Measurements from ENCODE around the gene DENND2D. TPM values are rescaled to one million over a fixed set of nuclear protein-coding genes. Genes with fewer than 3 reads are reported as not detected.
"Not testable (repeated sequence)": the region's sequence is repeated elsewhere in the genome, so short reads cannot be mapped to it uniquely, and the experiment has no call there.

Gene DENND2D
- total RNA-seq, 1 experiment from 2014 or later = not detected

DNA sequence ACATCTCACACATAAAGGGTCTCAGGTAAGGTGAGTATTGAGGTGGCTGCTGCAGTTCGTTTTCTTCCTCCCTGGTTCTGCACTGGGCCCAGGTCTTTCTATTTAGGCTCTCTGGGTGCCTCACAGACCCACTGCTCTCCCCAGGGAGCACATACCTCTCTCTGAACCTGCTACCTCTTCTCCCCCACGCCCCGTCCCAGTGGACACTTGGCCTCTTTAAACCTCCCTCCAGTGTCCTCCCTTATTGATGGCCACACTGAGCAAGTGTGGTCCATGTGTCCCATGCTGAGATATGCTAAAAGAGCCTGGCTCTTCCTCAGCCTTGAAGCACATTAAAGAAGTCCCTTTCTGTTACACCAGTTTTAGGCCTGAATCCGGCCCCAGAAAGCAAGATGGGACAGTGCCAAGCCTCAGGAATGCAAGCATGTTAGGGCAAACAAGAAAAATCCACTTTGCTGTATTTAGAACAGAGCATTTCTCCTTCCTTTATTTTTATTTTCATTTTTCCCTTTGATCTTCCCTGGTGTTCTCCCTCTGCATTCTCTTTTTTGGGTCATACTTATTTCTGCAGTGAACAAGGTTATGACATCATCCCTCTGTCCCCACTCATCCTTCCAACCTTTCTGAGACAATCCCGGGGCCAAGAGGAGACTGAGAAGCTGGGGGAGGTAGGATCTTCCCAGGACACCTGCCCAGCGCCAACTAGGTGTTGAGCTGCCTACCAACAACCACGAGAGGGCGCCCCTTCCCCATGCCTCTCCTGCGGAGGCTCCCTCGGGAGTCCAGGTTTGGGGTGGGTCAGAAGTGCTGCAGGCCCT lies 22.1 kb upstream of the DENND2D start:
- DNase-seq (ENCODE audit: low read depth) = peak; percentile 62

DNA sequence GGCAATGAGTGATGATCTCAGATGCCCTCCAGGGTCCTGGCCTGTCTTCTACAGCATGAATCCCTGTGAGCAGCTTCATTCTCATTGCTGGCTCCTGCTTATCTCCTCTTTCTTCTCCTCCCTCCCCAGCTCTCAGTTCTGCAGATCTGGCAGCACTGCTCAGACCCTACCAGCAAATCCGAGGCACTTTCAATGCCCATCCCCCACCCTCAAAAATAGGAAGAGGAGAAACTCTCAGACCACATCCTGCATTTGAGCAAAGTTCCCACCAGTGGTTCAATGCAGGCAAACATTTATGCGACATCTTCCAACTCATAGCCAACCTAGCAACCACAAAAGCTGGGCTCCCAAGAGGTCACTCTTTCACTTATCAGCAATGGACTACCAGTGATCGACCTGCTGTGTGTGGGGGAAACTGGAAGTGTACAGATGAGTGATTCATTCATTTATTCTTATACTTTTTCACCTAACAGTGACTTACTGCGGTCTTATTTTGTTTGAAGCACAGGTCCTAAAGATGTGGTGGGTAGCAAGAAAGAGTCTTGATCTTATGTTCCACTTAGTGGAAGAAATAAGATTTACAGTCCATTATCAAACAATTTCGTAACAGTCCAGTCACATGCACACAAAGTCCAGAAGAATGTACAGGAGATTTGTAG lies 21.3 kb upstream of the DENND2D start:
- DNase-seq (ENCODE audit: low read depth) = peak; percentile 16

DNA sequence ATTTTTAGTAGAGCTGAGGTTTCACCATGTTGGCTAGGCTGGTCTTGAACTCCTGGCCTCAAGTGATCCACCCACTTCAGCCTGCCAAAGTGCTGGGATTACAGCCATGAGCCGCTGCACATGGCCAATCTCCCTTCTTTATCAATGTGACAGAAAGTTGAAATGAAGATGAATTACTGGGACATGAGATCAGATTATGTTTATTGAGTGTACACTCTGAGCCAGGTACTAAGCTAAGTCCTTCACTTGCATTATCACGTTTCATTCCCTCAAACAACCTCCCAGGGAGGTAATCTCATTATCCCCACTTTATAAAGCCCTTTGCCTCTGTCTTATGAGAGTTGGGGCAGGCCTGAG lies 20.8 kb upstream of the DENND2D start:
- DNase-seq (ENCODE audit: low read depth) = no peak

DNA sequence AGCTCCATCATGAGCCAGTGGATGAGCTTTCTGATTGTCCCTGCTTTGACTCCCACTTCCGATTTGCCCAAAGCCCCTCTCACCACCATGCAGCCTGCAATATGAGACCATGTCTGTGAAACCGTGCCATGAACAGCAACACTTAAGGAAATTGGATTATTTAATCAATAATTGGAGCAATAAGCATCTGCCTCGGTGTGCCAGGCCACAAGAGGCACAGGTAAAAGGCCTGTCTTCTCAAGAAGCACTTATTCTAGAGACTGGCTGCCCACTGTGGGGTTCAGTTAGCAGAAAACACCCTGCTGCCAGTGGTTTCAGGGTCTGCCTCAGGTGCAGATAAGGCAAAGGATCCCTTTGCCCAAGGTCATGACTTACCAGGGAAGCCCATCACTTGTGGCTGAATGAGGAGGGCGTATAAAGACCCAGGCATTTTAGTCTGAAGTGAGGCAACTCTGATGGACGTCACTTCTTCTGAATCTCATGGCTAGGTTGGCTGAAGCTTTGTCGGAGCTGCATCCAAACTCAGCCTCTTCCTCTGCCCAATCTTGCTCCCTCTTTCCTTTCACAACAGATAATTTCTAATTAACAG lies 19.9 kb upstream of the DENND2D start:
- no peak for DNase-seq (ENCODE audit: low read depth)

DNA sequence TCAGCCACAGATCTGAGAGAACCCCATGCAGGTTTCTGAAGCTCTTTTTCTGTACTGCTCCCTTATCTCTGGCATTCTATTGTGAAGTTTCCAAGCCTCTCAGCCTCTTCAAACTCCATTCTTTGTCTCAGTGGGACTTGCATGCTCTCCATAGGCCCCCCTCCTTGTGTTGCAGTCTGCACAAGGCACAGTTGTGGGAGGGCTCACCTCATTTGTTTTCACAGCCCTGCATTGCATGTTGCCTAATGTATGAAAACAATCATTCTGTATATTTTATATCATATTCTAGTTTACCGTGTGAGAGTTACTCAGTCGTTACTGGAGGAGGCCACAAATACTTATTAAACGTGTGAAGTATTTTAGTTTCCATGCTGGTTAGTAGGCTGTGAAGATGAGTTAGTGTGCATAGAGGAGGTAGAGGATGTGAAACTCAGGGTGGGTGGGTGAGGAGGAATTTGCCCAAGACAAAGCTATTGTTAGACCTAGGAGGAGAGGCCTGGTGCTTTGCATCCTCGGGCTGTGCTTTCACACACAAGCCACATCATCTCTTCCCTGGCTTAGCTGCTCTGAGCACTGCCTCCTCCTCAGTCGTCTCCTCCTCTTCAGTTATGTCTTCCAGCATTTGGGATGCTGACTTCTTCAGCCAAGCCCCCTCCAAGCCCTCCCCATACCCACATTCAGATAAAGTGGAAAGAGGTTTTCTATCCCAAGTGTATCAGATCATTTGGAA lies 19.3 kb upstream of the DENND2D start:
- DNase-seq (ENCODE audit: low read depth) = no peak

DNA sequence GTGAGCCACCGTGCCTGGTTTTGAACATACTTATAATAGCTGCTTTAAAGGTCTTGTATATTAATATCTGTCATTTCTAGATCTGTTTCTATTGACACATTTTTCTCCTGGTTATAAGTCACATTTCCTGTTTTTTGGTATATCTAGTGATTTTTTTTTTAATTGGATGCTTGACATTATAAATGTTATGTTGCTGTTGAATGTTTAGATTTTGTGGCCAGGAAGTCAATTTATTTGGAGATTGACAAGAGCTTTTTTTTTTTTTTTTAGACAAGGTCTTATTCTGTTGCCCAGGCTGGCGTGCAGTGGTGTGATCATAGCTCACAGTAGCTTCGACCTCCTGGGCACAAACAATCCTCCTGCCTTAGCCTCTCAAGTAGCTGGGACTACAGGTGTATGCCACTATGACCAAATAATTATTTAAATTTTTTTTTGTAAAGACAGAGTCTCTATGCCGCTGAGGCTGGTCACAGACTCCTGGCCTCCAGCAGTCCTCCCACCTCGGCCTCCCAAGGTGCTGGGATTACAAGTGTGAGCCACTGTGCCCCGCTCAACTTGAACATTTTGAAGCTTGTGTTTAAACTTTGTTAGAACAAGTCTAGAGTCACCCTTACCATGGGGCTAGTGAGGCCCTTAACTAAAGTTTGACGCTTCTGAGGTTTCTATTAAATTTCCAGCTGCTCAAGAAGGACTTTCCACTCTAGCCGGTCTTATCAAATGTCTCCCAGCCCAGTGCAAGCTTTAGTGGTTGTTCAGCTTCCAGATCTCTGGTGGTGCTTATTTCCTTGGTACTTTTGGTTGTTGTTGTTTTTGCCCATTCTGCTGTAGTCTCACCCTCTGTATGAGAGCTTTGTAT lies 18.5 kb upstream of the DENND2D start:
- DNase-seq (ENCODE audit: low read depth) = no peak

DNA sequence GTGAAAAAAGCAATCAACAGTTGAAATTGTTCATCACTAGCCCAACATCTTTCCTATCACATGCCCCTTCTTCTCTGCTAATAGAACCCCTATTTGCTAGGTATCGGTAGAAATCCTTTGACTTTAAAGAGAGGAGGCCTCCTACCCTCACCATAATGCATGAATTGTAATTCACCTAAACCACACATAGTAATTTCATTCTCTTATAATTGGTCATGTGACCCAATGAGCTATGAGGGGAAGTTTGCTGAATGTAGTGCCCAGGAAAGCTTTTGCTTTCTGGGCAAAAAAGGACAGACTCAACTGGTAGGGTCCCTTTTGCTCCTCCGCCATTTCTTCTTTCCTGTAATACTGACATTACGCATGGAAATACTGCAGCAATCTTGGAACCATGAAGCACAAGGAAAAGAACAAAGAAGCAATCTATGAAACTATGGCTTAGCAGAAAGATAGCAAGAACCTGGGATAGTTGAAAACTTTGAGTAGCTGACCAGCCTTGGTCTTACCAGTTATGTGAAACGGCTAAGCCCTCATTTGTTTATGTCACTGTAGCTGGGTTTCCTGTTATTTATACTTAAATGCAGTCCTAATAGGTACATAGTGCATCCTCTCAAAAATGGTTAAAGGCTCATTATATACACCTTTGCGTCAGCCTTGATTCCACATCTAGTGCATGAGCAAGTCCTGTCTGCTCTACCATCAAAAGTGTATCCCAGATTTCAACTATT lies 16.9 kb upstream of the DENND2D start:
- no peak for DNase-seq (ENCODE audit: low read depth)

DNA sequence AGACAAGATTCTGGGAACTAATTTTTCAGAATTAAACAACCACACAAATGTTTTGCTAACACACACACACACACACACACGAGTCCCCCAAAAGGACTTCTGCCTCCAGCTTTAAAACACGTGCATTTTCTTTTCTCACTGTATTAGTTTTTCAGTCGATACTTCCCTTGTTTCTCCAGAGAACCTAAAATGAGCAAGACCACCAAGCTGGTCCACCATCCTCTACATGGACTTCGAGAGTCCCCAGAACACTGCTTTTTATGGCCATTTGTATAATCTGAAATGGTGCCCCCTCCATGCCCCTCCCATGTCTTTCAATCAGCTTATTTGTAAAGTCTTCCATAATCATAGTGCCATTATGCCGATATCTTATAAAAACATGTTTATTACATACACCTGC lies 16.3 kb upstream of the DENND2D start:
- DNase-seq (ENCODE audit: low read depth) = no peak

DNA sequence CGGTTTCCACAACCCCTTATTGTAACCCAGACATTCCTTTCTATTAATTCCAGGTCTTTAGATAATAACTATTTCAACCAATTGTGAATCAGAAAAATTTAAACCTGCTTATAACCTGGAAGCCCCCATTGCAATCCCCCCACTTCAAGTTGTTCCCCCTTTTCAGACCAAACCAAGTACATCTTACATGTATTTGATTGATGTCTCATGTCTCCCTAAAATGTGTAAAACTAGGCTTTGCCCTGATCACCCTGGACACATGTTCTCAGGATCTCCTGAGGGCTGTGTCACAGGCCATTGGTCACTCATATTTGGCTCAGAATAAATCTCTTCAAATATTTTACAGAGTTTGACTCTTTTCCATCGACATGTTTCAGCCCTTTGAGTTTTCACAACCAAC lies 14.8 kb upstream of the DENND2D start:
- not testable (repeated sequence) for DNase-seq (ENCODE audit: low read depth)

DNA sequence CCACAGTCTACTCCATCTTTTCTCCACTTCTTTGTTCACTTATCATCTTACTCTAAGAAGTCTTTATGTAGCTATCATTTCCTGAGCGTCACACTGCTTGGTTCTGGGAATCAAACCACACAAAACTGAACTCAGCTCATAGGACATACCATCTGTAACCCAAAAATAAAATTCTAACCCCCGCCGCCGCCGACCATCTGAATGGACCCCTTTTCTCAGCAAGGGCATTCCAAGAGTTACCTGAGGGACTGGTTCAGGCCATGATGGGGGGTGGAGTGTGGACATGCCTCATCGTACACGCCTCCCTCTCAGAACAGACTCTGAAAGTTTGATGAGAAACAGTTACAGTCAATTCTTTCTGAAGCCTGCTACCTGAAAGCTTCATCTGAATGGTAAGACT lies 14.4 kb upstream of the DENND2D start:
- DNase-seq (ENCODE audit: low read depth) = no peak

DNA sequence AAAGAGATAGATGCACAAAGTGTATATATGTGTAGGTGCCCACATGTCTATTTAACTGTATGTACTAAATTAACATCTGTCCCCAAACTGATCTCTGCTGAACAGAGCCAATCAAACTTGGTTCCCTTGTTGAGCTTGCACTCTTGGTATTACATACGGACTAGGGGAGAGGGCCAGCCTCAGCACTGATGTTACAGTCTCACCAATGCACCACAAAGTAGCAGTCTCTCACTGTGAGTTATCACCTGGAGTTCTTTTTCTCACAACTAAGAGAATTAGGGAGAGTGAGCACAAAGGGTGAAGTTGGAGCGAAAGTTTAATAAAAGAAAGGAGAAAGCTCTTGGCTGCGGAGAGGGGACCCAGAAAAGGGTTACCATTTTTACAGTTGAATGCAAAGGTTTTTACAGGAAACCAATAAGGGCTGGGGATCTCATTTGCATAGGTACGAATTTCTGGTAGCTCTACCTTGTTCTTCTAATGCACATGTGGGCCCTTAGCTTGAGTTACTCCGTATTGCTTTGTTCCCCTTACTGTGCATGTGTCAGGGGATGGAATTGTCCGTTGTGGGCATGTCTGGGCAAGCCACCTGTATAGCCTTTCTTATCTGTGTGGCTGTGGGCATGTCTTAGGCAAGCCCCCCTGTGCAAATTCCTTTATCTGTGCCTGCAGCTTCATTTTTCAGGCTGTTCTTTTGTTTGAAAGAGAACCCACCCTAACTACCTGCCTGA lies 13.8 kb upstream of the DENND2D start:
- no peak for DNase-seq (ENCODE audit: low read depth)

DNA sequence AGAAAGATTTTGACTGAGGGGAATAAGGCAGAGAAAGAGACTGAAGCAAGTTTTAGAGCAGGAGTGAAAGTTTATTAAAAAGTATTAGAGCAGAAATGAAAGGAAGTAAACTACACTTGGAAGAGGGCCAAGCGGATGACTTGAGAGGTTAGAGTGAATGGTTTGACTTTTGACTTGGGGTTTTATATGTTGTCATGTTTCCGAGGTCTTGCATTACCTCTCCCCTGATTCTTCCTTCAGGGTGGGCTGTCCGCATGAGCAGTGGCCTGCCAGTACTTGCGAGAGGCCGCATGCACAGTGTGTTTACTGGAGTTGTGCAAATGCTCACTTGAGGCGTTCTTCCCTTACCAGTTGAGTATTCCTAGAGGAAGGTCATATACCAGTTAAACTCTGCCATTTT lies 13.0 kb upstream of the DENND2D start:
- DNase-seq (ENCODE audit: low read depth) = no peak

DNA sequence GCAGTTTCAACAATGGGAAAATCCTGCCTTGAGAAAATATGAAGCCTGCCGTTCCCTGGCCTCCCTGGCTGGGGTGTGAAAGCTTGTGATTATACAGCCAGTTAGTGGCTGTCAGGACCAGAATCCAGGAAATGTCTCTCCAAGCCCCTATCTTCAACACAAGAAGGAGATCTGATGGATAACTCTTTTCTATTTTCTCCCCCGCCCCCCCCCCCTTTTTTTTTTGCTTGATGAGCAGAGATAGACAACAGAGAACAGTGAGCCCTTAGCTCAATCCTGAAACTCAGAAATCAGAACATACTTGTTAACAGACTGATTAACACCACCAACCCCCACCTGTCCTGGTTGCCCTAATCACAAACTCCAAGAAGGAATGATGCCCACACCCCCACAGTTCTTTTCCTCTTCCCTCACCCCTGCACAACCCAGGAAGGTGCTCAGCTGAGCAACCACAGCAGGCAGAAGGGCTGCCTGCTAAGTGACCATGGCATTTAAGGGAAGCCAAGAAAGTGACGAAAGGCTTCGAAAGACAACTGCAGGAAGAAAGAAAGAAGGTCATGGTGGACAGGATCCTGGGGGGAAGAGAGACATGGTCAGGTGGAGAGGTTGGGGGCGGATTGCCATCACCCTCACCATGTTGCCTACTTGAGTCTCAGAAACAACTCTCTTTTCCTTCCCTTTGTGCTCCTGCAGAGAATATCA lies 12.3 kb upstream of the DENND2D start:
- no peak for DNase-seq (ENCODE audit: low read depth)

DNA sequence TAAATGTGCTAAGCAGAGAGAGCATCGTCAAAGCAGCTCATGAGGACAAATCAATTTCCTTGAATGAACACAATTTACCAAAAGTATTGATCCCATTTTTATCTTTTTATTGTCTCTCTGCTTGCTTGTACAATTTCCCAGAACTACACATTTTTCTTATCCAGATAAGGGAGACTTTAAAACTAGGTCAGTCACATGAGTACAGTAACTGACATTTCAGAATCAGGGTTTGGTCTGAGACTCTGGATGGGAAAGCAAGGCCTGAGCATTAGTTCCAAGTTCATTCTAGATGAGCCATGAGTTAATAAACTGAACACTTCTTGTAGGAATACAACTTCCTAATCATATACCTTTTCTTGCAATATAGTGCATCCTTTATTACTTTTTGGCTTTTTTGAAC lies 11.5 kb upstream of the DENND2D start:
- DNase-seq (ENCODE audit: low read depth) = no peak

DNA sequence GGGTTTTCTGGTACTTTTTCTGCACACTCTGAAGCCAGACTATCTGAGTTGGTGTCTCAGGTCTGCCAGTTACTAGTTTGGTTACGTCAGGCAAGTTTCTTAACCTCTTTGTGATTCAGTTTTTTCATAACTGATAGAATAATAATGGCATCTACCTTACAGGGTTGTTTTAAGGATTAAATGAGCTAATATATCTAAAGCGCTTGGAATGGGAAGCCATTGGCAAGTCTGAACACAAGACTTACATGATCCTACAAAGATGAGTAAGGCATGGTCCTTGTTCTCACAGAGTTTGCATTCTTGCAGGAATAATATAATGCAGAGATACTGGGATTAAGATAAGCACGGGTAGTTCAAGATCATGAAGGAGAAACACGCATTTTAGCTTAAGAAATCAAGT lies 9.2 kb upstream of the DENND2D start:
- no peak for DNase-seq (ENCODE audit: low read depth)

DNA sequence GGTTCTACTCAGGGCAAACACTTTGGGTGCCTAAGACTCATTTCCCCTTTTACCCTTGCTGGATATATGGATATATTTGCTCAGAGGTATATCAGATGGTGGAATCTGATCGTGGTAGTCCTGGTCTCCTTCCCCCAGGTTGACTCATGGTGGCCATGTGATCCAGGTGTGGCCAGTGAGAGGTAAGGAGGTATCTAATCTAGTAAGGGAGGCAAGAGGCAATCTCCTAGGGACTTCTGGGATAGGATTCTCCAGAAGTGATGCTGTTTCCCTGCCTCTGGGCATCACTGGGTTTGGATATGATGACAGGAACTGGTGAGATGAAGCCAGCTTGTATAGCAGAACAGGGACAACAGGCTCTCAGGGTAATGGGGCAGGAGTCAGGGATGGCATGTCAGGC lies 8.5 kb upstream of the DENND2D start:
- no peak for DNase-seq (ENCODE audit: low read depth)

DNA sequence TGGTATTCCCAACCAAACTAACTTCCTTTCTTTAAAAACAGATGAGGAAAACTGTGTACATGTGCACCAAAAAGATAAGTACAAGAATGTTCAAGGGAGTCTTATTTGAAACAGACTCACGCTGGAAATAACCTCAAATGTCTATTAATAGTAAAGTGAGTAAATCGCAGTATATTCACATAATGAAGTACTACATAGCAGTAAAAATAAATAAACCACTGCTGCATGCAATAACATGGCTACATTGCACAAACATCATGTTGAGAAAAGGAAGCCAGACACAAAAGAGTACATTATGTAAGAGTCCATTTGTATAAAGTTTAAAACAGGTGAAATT lies 5.2 kb upstream of the DENND2D start:
- no peak for DNase-seq (ENCODE audit: low read depth)

DNA sequence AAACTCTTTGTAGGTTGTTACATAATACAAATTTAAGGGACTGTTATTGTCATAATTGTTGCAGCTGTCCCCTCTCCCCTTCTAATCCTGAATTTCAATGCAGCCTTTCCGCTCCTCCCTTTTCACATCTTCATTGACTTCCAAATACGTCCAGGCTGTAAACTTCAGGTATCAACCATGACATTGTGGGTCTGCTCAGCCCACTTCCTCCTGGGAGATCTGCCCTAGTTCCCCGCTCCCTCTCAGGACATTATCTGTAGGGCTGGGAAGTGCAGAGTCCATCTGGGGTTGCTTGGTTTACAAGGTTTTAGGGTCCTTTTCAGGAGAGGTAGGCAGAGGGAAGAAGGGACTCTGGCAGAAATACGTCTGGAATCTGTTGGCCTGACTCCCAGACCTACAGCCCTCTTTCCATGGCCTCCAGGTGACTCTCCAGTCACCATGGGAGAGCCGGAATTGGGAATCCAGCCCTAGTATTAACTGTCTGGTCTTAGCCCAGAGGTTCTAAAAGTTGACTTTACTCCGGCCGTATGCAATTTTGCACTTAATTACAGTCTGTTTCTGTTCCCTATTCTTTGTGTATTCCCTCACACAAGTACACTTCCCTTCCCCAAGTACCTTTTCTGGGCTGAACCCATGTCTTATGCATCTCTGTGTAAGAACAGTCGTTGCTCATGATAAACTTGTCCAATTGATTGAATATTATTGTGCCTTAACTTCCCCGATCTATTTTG lies 4.7 kb upstream of the DENND2D start:
- no peak for DNase-seq (ENCODE audit: low read depth)

Data from RPMI7951 (cell line).